ENCODE data around the gene NPC1L1. TPM values are rescaled to one million over a fixed set of nuclear protein-coding genes. Genes with fewer than 3 reads are reported as not detected.

Gene NPC1L1
- total and polyA plus RNA-seq, 2 of the 13 experiments (the other 11 are each of a cell fraction or from before 2014, with no cell fraction given), result 4.8 to 14.5 TPM

- TF ChIP-seq ARID4A (CRISPR knock-in tag; IDR thresholded peaks at IDR 0.05; ENCODE audit: borderline replicate concordance) (peak; percentile 98), BCL3 (CRISPR knock-in tag; IDR thresholded peaks at IDR 0.05) (peak; percentile 88; the same call in 1 of the 2 replicates), MAFK (conservative IDR thresholded peaks at IDR 0.05 in 1 of 2, IDR thresholded peaks at IDR 0.05 in 1 of 2; ENCODE audit: low read length in 2 of 2) (no peak), SSRP1 (CRISPR knock-in tag; IDR thresholded peaks at IDR 0.05) (no peak), MAZ (IDR thresholded peaks at IDR 0.05; ENCODE audit: borderline replicate concordance, low read depth, low read length) (peak; percentile 48; the same call in 1 of the 2 replicates), MAZ (CRISPR knock-in tag; IDR thresholded peaks at IDR 0.05; ENCODE audit: low read depth) (peak; percentile 86), ZNF282 (IDR thresholded peaks at IDR 0.05; ENCODE audit: partially characterized antibody) (no peak), SP1 (IDR thresholded peaks at IDR 0.05) (no peak), SP1 (CRISPR knock-in tag; IDR thresholded peaks at IDR 0.05) (peak; percentile 36), DNMT3B (CRISPR knock-in tag; conservative IDR thresholded peaks at IDR 0.05) (no peak; the same call in 1 of the 2 replicates), ZNF878 (CRISPR knock-in tag; IDR thresholded peaks at IDR 0.05) (no peak), ZNF331 (CRISPR knock-in tag; IDR thresholded peaks at IDR 0.05) (no peak)
- TF ChIP-seq, protein P1, sequence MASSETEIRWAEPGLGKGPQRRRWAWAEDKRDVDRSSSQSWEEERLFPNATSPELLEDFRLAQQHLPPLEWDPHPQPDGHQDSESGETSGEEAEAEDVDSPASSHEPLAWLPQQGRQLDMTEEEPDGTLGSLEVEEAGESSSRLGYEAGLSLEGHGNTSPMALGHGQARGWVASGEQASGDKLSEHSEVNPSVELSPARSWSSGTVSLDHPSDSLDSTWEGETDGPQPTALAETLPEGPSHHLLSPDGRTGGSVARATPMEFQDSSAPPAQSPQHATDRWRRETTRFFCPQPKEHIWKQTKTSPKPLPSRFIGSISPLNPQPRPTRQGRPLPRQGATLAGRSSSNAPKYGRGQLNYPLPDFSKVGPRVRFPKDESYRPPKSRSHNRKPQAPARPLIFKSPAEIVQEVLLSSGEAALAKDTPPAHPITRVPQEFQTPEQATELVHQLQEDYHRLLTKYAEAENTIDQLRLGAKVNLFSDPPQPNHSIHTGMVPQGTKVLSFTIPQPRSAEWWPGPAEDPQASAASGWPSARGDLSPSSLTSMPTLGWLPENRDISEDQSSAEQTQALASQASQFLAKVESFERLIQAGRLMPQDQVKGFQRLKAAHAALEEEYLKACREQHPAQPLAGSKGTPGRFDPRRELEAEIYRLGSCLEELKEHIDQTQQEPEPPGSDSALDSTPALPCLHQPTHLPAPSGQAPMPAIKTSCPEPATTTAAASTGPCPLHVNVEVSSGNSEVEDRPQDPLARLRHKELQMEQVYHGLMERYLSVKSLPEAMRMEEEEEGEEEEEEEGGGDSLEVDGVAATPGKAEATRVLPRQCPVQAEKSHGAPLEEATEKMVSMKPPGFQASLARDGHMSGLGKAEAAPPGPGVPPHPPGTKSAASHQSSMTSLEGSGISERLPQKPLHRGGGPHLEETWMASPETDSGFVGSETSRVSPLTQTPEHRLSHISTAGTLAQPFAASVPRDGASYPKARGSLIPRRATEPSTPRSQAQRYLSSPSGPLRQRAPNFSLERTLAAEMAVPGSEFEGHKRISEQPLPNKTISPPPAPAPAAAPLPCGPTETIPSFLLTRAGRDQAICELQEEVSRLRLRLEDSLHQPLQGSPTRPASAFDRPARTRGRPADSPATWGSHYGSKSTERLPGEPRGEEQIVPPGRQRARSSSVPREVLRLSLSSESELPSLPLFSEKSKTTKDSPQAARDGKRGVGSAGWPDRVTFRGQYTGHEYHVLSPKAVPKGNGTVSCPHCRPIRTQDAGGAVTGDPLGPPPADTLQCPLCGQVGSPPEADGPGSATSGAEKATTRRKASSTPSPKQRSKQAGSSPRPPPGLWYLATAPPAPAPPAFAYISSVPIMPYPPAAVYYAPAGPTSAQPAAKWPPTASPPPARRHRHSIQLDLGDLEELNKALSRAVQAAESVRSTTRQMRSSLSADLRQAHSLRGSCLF (CRISPR knock-in tag; IDR thresholded peaks at IDR 0.05; ENCODE audit: borderline replicate concordance), result no peak
- TF ChIP-seq, protein P2, sequence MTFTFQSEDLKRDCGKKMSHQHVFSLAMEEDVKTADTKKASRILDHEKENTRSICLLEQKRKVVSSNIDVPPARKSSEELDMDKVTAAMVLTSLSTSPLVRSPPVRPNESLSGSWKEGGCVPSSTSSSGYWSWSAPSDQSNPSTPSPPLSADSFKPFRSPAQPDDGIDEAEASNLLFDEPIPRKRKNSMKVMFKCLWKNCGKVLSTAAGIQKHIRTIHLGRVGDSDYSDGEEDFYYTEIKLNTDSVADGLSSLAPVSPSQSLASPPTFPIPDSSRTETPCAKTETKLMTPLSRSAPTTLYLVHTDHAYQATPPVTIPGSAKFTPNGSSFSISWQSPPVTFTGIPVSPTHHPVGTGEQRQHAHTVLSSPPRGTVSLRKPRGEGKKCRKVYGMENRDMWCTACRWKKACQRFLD (CRISPR knock-in tag; IDR thresholded peaks at IDR 0.05; ENCODE audit: borderline replicate concordance), result peak; percentile 23; the same call in 1 of the 2 replicates
- TF ChIP-seq, protein P3, sequence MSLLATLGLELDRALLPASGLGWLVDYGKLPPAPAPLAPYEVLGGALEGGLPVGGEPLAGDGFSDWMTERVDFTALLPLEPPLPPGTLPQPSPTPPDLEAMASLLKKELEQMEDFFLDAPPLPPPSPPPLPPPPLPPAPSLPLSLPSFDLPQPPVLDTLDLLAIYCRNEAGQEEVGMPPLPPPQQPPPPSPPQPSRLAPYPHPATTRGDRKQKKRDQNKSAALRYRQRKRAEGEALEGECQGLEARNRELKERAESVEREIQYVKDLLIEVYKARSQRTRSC (CRISPR knock-in tag; IDR thresholded peaks at IDR 0.05; ENCODE audit: low read depth), result no peak
These were observed 50.6 kb downstream of the NPC1L1 start, which contains the start of gene NUDCD3 (continued) for GRCh38 chr7:44490351-44491200.

Measured in HepG2 (cell line).